RPMI8226 (cell line): ENCODE measurements around the gene FRG1.
A peak's percentile ranks its signal among the peaks of the same experiment; 100 is the strongest.
"Not testable (repeated sequence)": the region's sequence is repeated elsewhere in the genome, so short reads cannot be mapped to it uniquely, and the experiment has no call there.

Experiments used
- DNase-seq: peaks from one replicate; pipeline ENCODE4 v3.0.0-alpha.2; 2015

Gene FRG1

GRCh38 chr4:189940178-189941004 lies at the start of gene FRG1:
Gene FRG1 (plus strand): TSS chr4:189940872. CDS start chr4:189941010, 138 bp downstream.
- peak; percentile 91 for DNase-seq

DNA sequence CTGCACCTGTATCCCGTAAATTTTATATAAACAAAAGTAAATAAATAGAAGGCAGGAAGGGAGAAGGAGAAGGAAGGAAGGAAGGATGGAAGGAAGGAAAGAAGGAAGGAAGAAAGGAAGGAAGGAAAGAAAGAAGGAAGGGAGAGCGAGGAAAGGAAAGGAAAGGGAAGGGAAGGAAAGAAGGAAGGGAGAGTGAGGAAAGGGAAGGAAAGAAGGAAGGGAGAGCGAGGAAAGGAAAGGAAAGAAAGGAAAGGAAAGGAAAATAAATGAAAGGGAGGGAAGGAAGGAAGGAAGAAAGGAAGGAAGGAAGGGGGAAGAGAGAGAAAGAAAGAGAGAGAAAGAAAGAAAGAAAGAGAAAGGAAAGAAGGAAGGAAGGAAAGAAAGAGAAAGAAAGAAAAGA lies 43.0 kb upstream of the FRG1 start:
- no peak for DNase-seq

DNA sequence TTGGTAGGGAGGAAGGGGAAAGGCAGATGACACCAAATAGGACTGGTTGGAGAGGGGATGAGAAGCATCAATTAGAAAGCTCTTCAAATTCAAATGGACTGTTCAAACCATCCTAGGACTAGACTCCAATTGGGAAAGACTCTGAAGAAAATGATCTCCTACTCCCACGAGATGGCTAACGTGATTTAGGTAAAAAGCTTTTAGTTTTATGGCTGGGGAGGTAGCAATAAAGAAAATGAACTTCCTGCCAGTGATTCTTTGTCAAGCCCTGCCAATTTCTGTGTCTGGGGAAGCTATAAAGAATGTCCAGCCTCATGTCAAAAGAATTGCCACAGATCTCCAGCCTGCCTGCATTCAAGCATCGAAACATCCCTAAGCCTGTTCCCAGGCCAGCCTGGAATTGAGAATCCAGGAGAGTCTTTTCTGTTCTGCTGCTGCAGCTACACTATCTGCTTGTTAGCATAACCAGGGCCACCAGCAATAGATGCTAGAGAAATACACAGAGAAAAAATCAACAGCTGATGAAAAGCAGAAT lies 41.1 kb upstream of the FRG1 start:
- not testable (repeated sequence) for DNase-seq

- peak; percentile 67 for DNase-seq
These were observed 36.1 kb upstream of the FRG1 start for GRCh38 chr4:189904420-189905027.

- no peak for DNase-seq
These were observed 28.5 kb upstream of the FRG1 start for GRCh38 chr4:189912170-189912569.

GRCh38 chr4:189917161-189917891 lies 23.3 kb upstream of the FRG1 start:
- DNase-seq = no peak

DNA sequence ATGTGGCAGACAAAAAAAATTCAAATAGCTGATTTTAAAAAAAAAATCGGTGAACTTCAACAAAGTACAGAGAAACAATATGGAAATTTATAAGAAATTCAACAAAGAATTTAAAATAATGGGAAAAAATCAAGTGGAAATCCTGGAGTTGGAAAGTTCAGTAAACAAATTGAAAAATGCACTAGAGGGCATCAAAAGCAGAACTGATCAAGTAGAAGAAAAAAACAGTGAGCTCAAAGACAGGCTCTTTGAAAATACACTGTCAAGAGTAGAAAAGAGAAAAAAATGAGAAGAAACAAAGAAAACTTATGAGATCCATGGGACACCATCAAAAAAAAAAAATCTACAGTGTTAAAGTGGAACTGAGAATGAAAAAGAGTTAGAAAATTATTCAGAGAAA lies 19.6 kb upstream of the FRG1 start:
- no peak for DNase-seq

DNA sequence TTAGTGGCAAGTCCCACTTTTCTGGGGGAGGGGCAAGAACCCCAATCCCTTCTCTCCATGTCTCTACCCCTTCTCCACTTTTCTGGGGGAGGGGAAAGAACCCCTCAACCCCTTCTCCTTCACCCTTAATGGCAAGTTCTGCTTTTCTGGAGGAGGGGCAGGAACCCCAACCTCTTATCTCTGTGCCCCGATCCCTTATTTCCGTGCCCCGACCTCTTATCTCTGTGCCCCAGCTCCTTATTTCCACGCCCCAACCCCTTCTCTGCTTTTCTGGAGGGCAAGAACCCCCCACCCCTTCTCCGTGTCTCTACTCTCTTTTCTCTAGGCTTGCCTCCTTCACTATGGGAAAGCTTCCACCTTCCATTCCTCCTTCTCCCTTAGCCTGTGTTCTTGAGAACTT lies 13.9 kb upstream of the FRG1 start:
- DNase-seq = not testable (repeated sequence)

DNA sequence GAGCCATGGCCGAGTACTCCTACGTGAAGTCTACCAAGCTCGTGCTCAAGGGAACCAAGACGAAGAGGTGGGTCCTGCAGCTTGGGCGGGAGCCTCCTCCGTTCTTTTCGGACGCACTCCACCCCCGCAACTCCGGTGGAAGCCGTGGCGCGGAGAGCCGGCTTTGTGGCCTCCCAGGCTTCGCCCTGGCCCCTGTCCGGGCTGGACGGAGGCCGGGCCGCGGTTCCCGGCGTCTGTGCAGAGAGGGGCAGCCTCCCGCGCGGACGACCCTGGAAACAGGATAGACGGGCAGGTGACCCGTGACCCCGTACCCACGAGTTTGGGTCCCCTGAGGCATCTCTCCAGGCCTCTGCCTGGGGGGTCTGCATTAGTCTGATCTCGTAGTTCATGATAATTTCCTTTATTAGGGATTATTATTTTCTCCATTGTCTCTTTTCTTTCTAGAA lies 356 bp downstream of the FRG1 start:
- DNase-seq = no peak

- not testable (repeated sequence) for DNase-seq
These were observed 1.7 kb downstream of the FRG1 start for GRCh38 chr4:189942412-189942811.

- DNase-seq = not testable (repeated sequence)
These were observed 3.4 kb downstream of the FRG1 start for GRCh38 chr4:189944077-189944476.

- not testable (repeated sequence) for DNase-seq
These were observed 6.2 kb downstream of the FRG1 start for GRCh38 chr4:189946906-189947305.

- not testable (repeated sequence) for DNase-seq
These were observed 7.8 kb downstream of the FRG1 start for GRCh38 chr4:189948486-189948885.

GRCh38 chr4:189969291-189969690 lies 28.6 kb downstream of the FRG1 start:
- DNase-seq = not testable (repeated sequence)

- DNase-seq = no peak
These were observed 33.0 kb downstream of the FRG1 start for GRCh38 chr4:189973646-189974045.

GRCh38 chr4:189974056-189974455 lies 33.4 kb downstream of the FRG1 start:
- DNase-seq = peak; percentile 35

DNA sequence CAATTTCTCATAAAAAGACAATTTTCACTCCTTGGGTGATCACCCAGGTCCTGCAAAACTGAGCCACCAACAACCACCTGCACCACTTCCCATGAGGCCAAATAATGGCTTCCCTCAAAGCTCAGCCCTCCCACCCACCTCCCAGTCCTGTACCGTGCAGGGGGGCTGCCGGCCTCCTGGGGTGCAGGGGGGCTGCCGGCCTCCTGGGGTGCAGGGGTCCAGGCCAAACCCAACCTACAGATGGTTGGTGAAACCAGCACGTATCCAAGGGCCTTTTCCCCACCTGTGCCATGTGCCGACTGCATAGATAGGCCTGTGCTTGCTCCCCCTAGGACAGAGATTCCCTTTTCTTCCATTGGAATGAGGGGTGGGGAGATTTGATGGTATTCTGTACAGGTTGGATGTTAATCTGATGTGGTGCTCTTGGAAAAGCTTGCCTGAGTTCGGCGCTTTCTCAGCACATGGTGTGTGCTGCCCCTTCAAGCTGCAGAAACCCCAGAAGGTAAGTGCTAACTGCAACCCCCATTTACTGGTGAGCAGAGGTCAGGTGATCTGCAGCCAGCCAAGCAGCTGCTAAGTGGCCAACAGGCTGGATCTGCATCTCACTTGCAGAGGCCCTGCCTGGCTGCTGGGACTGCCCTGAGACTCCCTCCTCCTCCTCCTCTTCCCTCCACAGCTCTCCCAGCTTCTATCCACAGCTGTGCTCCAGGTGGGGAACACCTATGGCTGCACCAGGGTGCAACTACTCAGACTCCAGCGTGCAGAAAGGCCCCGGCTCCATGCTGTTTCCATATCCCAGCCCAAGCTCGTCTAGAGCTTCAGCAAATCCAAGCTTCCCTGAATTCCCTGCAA lies 38.8 kb downstream of the FRG1 start:
- no peak for DNase-seq

GRCh38 chr4:189980292-189980691 lies 39.6 kb downstream of the FRG1 start:
- DNase-seq = not testable (repeated sequence)

- no peak for DNase-seq
These were observed 41.3 kb downstream of the FRG1 start for GRCh38 chr4:189981970-189982369.

- DNase-seq = not testable (repeated sequence)
These were observed 43.3 kb downstream of the FRG1 start for GRCh38 chr4:189983916-189984526.

GRCh38 chr4:189984661-189985060 lies 44.0 kb downstream of the FRG1 start:
- DNase-seq = not testable (repeated sequence)
